ENCODE results near the gene SH3RF3.

SH3RF3 gene

GRCh38 chr2:109460553-109461324, 331.7 kb downstream of the SH3RF3 start:
- peak; percentile 40 for DNase-seq

- no peak for DNase-seq
Measured at GRCh38 chr2:109463236-109463635, 334.2 kb downstream of the SH3RF3 start.

GRCh38 chr2:109463891-109464290, 334.9 kb downstream of the SH3RF3 start:
- no peak for DNase-seq

- peak; percentile 89 for DNase-seq
Measured at GRCh38 chr2:109466674-109467575, 337.9 kb downstream of the SH3RF3 start.

- DNase-seq: peak; percentile 59
Measured at GRCh38 chr2:109467701-109468100, 338.7 kb downstream of the SH3RF3 start.

GRCh38 chr2:109468893-109469292, 339.9 kb downstream of the SH3RF3 start:
- peak; percentile 55 for DNase-seq

GRCh38 chr2:109471658-109472057, 342.7 kb downstream of the SH3RF3 start:
- DNase-seq: peak; percentile 54

GRCh38 chr2:109472331-109472959, 343.4 kb downstream of the SH3RF3 start:
- DNase-seq: peak; percentile 58

- peak; percentile 66 for DNase-seq
Measured at GRCh38 chr2:109472974-109473373, 344.0 kb downstream of the SH3RF3 start.

- no peak for DNase-seq
Measured at GRCh38 chr2:109473616-109474318, 344.8 kb downstream of the SH3RF3 start.

GRCh38 chr2:109474319-109474825, 345.4 kb downstream of the SH3RF3 start:
- peak; percentile 51 for DNase-seq

GRCh38 chr2:109475531-109476210, 346.7 kb downstream of the SH3RF3 start:
- DNase-seq: no peak

- DNase-seq: no peak
Measured at GRCh38 chr2:109476641-109477441, 347.8 kb downstream of the SH3RF3 start.

GRCh38 chr2:109478906-109479493, 350.0 kb downstream of the SH3RF3 start:
- DNase-seq: no peak

- no peak for DNase-seq
Measured at GRCh38 chr2:109479804-109480203, 350.8 kb downstream of the SH3RF3 start.

- DNase-seq: no peak
Measured at GRCh38 chr2:109480486-109481195, 351.6 kb downstream of the SH3RF3 start.

GRCh38 chr2:109481196-109481555, 352.2 kb downstream of the SH3RF3 start:
- no peak for DNase-seq

- DNase-seq: no peak
Measured at GRCh38 chr2:109481599-109481998, 352.6 kb downstream of the SH3RF3 start.

GRCh38 chr2:109482361-109482861, 353.4 kb downstream of the SH3RF3 start:
- DNase-seq: no peak

Measured in islet precursor cell (in vitro differentiated cells).